GDM1 (cell line): ENCODE data around the gene CD9.
"Not testable (repeated sequence)": the region's sequence is repeated elsewhere in the genome, so short reads cannot be mapped to it uniquely, and the experiment has no call there.

Experiments
- DNase-seq: peaks from one replicate; lab custom pipeline; 2025; lab: John Stamatoyannopoulos, UW

CD9 gene

GRCh38 chr12:6180268-6181051 is 19.7 kb upstream of the CD9 start:
- DNase-seq = no peak

DNA sequence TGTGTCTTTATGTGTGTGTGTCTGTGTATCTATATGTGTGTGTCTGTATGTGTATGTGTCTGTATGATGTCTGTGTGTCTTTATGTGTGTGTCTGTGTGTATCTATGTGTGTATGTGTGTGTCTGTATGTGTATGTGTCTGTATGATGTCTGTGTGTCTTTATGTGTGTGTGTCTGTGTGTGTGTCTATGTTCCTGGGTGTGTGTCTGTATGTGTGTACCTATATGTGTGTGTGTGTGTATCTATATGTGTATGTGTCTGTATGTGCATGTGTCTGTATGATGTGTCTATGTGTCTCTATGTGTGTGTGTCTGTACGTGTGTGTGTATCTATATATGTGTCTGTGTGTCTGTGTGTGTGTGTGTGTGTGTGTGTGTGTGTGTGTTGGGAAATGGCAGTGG is 19.0 kb upstream of the CD9 start:
- no peak for DNase-seq

- no peak for DNase-seq
These were observed 18.5 kb upstream of the CD9 start for GRCh38 chr12:6181583-6182278.

GRCh38 chr12:6182279-6182898 is 17.8 kb upstream of the CD9 start:
- DNase-seq = peak; percentile 62

- no peak for DNase-seq
These were observed 16.3 kb upstream of the CD9 start for GRCh38 chr12:6183689-6184428.

DNA sequence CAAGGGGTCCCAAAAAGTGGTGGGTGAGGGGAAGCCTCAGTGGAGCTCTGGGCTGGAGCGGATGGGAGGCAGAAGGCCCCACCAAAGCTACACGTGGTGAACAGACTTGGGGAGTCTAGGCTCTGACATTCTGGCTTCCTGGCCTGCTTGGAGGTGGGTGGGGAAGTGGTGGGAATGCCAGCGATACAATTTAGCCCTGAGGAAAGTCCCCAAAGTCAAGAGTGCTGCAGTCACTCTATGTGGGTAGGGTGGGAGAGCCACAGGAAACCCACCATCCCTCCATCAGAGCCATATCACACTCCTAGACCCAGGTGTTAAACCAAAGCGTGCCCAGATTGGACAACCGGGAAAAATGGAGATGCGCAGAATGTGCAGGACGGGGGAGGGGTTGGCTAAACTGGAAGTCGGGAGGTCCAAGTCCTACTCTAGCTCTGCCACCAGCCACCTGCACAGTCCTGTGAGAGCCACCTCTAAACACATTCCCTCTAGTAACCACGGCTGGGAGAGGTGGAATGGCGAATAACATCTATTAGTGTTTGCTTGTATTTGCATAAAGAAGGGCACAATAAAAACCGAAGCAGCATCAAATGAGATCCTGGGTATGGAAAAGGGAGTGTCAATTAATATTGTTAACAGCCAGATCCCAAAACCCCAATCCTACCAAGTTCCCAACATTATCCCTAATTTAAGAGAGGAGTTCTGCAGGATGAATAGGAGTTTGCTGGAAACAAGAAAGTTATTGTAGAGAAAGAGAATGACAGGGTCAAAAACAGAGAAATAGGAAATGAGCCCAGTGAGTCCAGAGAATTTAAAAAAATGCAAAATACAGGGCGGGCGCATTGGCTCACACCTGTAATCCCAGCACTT is 14.0 kb upstream of the CD9 start:
- DNase-seq = no peak

GRCh38 chr12:6187948-6188793 is 12.0 kb upstream of the CD9 start:
- DNase-seq = no peak

GRCh38 chr12:6189028-6189427 is 11.2 kb upstream of the CD9 start:
- no peak for DNase-seq

GRCh38 chr12:6189952-6190598 is 10.1 kb upstream of the CD9 start:
- DNase-seq = peak; percentile 35

GRCh38 chr12:6190767-6191530 is 9.3 kb upstream of the CD9 start:
- not testable (repeated sequence) for DNase-seq

- DNase-seq = peak; percentile 15
These were observed 7.4 kb upstream of the CD9 start for GRCh38 chr12:6192604-6193380.

- DNase-seq = peak; percentile 15
These were observed 6.1 kb upstream of the CD9 start for GRCh38 chr12:6193853-6194815.

DNA sequence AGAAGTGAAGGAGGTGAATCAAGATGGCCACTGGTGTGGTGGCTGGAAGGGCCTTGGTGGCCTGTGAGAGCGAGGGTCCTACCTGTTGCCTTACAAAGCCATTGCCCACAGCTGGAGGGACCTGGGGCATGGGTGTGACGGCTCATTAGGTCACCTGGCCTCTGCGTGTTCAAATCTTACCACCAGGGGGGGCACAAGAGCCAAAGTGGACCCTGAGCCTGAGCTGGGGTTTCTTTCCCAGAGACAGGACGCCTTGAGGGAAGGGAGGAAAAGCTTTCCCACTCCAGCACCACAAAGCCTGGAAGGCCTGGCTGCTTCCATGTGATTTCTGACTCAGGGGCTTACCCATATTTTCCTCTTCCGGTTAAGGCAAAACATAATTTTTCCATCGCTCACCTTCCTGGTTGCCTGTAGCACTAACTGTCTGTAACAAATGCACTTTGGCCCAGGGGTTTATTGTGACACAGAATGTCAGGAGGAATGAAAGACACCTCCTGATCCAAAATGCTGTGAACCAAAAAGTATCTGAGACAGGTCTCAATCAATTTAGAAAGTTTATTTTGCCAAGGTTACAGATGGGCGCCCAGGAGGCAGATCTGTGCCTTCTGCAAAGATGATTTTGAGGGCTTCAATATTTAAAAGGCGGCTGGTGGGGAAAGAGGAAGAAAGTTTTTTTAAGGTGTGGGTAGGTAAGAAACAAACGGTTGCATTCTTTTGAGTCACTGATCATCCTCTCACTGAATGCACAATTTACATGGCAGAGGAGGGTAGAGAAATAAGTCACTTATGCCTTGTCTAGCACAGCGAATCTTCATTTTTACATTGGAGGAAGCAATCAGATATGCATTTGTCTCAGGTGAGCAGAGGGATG is 4.3 kb upstream of the CD9 start:
- peak; percentile 50 for DNase-seq

- no peak for DNase-seq
These were observed 2.1 kb upstream of the CD9 start for GRCh38 chr12:6198051-6198450.

- DNase-seq = no peak
These were observed 1.6 kb upstream of the CD9 start for GRCh38 chr12:6198556-6198955.

GRCh38 chr12:6198985-6199530 is 1.1 kb upstream of the CD9 start:
- DNase-seq = no peak
